GM12865 (cell line): ENCODE results near the gene ARHGAP6.
A peak's percentile ranks its signal among the peaks of the same experiment; 100 is the strongest.

Experiments
- DNase-seq: peaks from one replicate; pipeline ENCODE4 v3.0.0; 2010; ENCODE audit warnings: low read depth
- H3K4me3 ChIP-seq: 2 replicates; pipeline ENCODE4 v1.5.1; 2011; ENCODE audit warnings: mild to moderate bottlenecking, low read depth, low read length, control low read depth
- CTCF ChIP-seq: IDR thresholded peaks from 2 replicates; pipeline ENCODE4 v1.5.1; 2011; ENCODE audit warnings: low read length, control low read depth, low read depth, inconsistent platforms; ENCODE audit not compliant: insufficient read depth; ENCODE audit errors: missing control alignments

ARHGAP6 gene

GRCh38 chrX:11465648-11466411 lies 199.9 kb downstream of the ARHGAP6 start:
- DNase-seq = no peak

GRCh38 chrX:11464836-11465463 lies 200.8 kb downstream of the ARHGAP6 start:
- DNase-seq = no peak
- H3K4me3 ChIP-seq = no peak overlapping the region
- no peak for TF ChIP-seq CTCF

More at GRCh38 chrX:11465648-11466411, 199.9 kb downstream of the ARHGAP6 start:
- no peak overlapping the region for H3K4me3 ChIP-seq
- TF ChIP-seq CTCF = no peak

- no peak overlapping the region for H3K4me3 ChIP-seq
These were observed 201.3 kb downstream of the ARHGAP6 start for GRCh38 chrX:11464380-11464779.

GRCh38 chrX:11462648-11463047 lies 203.1 kb downstream of the ARHGAP6 start:
- no peak overlapping the region for H3K4me3 ChIP-seq
- no peak for TF ChIP-seq CTCF
- no peak for DNase-seq

More at GRCh38 chrX:11464380-11464779, 201.3 kb downstream of the ARHGAP6 start:
- no peak for TF ChIP-seq CTCF
- no peak for DNase-seq

- no peak overlapping the region for H3K4me3 ChIP-seq
- DNase-seq = no peak
- TF ChIP-seq CTCF = no peak
These were observed 203.6 kb downstream of the ARHGAP6 start for GRCh38 chrX:11462136-11462535.

- DNase-seq = peak; percentile 27
- no peak overlapping the region for H3K4me3 ChIP-seq
- no peak for TF ChIP-seq CTCF
These were observed 204.3 kb downstream of the ARHGAP6 start for GRCh38 chrX:11461201-11462001.
